Prostate gland (tissue), 2 donors: ENCODE results near the gene ADARB2. TPM values are rescaled to one million over a fixed set of nuclear protein-coding genes. Genes with fewer than 3 reads are reported as not detected.

Experiments
- DNase-seq: peaks from one replicate; pipeline ENCODE4 v3.0.0-alpha.2; 2019; ENCODE audit warnings: low spot score
- H3K27ac ChIP-seq, 2 donors: fragments of 200-600 bp; sonication (generic); 2 replicates each; pipeline ENCODE4 v1.5.1; 2017 to 2019
- H3K27me3 ChIP-seq: fragments of 200-600 bp; sonication (generic); replicated peaks from 2 replicates; pipeline ENCODE4 v1.5.1; 2019; ENCODE audit not compliant: insufficient read depth
- H3K36me3 ChIP-seq, 2 donors: fragments of 200-600 bp; sonication (generic); 1 replicate in 1 of 2; 2 replicates in 1 of 2; pipeline versions ENCODE4 v1.5.1 to v1.8.1; 2017 to 2019
- H3K4me1 ChIP-seq: fragments of 200-600 bp; sonication (generic); replicated peaks from 2 replicates; pipeline ENCODE4 v1.5.1; 2019
- H3K4me3 ChIP-seq, 2 donors: fragments of 200-600 bp; sonication (generic); 2 replicates each; pipeline ENCODE4 v1.5.1; 2017 to 2019
- H3K9me3 ChIP-seq: fragments of 200-600 bp; sonication (generic); 2 replicates; pipeline ENCODE4 v1.5.1; 2017
- POLR2A ChIP-seq: fragments of 450-650 bp; IDR thresholded peaks from one replicate; pipeline ENCODE4 v1.6.1; 2016; ENCODE audit warnings: antibody characterized with exemption, mild to moderate bottlenecking
- POLR2AphosphoS5 ChIP-seq: sonication (generic); formaldehyde crosslinking; IDR thresholded peaks from one replicate; pipeline ENCODE4 v1.6.1; 2017; ENCODE audit warnings: antibody characterized with exemption
- WGBS: methylation state at CpG from one replicate; pipeline ENCODE4 v1.1.5; 2018; 5-methylcytosine and 5-hydroxymethylcytosine counted together
- intact Hi-C: fragments of 100-400 bp; cut with DNase I; formaldehyde crosslinking; loops from one replicate; pipeline ENCODE4 v1.14.2; 2022
- total RNA-seq, 2 donors: library from RNA; depleted of rRNA; stranded (reverse); fragments of >200 nt; gene quantifications; one replicate each; pipeline ENCODE4 v1.1.0, GENCODE V29; 2016
- TF ChIP-seq, protein P1 (sequence below), 4 experiments: fragments of 200-600 bp in 2 of 4; fragments of 450-650 bp in 2 of 4; sonication (generic) in 2 of 4; IDR thresholded peaks; 1 replicate in 3 of 4; 2 replicates in 1 of 4; pipeline ENCODE4 v1.5.1; 2016 to 2019; ENCODE audit warnings: antibody characterized with exemption in 4 of 4, mild to moderate bottlenecking in 2 of 4, moderate library complexity in 2 of 4

ADARB2 gene
- total RNA-seq, 2 donors from 2014 or later, result 0.36 to 10.5 TPM

DNA sequence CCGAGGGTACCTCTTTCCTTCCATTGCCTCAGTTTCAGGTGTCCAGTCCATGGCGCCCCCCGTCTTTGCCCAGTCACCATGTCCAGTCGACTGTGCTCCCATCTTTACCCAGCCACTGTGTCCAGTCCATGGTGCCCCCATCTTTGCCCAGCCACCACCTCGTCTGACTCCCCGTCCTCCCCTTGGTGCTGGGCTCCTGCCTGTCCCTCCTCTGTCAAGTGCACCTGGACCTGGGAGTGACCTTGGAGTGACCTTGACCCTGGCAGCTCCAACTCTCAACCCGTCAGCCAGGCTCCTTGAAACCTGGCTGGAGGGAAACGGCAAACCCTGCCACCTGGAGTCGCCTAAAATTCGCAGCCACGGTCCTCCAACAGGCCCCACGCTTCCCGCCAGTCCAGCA is 180.2 kb downstream of the ADARB2 start:
- no peaks in the 10 kb centered on the region for H3K27me3 ChIP-seq
- no peak overlapping the region for H3K27ac ChIP-seq
- 88% methylated on average over 13 of the region's 13 CpGs for WGBS
- no peaks in the 10 kb centered on the region for H3K36me3 ChIP-seq
- TF ChIP-seq POLR2AphosphoS5 (no peak), POLR2A (no peak)
- TF ChIP-seq, protein P1, sequence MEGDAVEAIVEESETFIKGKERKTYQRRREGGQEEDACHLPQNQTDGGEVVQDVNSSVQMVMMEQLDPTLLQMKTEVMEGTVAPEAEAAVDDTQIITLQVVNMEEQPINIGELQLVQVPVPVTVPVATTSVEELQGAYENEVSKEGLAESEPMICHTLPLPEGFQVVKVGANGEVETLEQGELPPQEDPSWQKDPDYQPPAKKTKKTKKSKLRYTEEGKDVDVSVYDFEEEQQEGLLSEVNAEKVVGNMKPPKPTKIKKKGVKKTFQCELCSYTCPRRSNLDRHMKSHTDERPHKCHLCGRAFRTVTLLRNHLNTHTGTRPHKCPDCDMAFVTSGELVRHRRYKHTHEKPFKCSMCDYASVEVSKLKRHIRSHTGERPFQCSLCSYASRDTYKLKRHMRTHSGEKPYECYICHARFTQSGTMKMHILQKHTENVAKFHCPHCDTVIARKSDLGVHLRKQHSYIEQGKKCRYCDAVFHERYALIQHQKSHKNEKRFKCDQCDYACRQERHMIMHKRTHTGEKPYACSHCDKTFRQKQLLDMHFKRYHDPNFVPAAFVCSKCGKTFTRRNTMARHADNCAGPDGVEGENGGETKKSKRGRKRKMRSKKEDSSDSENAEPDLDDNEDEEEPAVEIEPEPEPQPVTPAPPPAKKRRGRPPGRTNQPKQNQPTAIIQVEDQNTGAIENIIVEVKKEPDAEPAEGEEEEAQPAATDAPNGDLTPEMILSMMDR (IDR thresholded peaks at IDR 0.05), result no peak
- H3K4me3 ChIP-seq, result no peak overlapping the region
- intact Hi-C loops, result no loop called here
- H3K4me1 ChIP-seq, result no peaks in the 10 kb centered on the region
- no peak for DNase-seq
- H3K9me3 ChIP-seq, result no peaks in the 10 kb centered on the region

DNA sequence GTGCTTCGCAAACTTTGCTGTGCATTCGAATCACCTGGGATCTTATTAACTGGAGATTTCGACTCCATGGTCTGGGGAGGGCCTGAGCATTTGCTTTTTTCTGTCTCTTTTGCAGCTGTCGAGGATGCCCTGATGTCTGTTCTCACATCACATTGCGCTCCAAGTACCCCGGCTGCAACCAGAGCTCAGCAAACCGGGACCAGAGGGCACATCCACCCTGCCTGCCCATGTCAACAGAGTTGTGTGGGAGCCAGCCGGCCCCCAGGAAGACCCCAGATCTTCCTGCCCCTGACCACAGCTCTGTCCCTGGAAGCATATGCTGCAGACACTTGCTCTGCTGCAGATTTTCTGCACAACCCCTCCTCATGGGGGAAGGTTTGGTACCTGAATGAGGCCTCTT is 180.8 kb downstream of the ADARB2 start:
- WGBS, result 91% methylated on average over 8 of the region's 8 CpGs
- Histone ChIP-seq H3K9me3 (no peaks in the 10 kb centered on the region), H3K4me3 (no peak overlapping the region), H3K27ac (no peak overlapping the region), H3K4me1 (no peaks in the 10 kb centered on the region), H3K27me3 (no peaks in the 10 kb centered on the region), H3K36me3 (no peaks in the 10 kb centered on the region)
- no peak for DNase-seq
- TF ChIP-seq POLR2A (no peak), POLR2AphosphoS5 (no peak)
- TF ChIP-seq, protein P1 (IDR thresholded peaks at IDR 0.05), result no peak
- intact Hi-C loops, result no loop called here

DNA sequence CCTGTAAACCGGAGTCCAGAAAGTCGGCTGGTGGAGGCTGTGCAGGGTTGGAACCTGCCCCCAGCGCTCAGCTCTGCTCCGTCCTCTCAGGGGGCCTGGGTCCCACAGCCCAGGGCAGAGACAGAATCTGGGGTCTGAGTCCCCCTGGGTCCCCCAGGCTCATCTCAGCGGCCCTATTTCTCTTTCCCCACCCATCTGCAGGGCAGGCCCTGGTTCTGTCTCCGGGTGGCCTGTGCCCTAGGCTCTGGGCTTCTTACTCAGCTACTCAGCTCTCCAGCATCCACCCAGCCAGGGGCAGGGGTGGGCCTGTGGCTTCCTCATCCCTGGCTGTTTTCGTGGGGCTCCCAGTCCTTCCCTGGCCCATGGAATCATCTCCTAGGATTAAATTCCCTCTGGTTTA is 183.4 kb downstream of the ADARB2 start:
- WGBS, result 91% methylated on average over 7 of the region's 7 CpGs
- TF ChIP-seq, protein P1 (IDR thresholded peaks at IDR 0.05), result no peak
- no peak for TF ChIP-seq POLR2AphosphoS5
- TF ChIP-seq POLR2A, result no peak
- Histone ChIP-seq H3K4me1 (no peaks in the 10 kb centered on the region), H3K36me3 (no peaks in the 10 kb centered on the region), H3K27me3 (no peaks in the 10 kb centered on the region), H3K9me3 (no peaks in the 10 kb centered on the region), H3K27ac (no peak overlapping the region), H3K4me3 (no peak overlapping the region)
- DNase-seq, result no peak
- intact Hi-C loops, result no loop called here

DNA sequence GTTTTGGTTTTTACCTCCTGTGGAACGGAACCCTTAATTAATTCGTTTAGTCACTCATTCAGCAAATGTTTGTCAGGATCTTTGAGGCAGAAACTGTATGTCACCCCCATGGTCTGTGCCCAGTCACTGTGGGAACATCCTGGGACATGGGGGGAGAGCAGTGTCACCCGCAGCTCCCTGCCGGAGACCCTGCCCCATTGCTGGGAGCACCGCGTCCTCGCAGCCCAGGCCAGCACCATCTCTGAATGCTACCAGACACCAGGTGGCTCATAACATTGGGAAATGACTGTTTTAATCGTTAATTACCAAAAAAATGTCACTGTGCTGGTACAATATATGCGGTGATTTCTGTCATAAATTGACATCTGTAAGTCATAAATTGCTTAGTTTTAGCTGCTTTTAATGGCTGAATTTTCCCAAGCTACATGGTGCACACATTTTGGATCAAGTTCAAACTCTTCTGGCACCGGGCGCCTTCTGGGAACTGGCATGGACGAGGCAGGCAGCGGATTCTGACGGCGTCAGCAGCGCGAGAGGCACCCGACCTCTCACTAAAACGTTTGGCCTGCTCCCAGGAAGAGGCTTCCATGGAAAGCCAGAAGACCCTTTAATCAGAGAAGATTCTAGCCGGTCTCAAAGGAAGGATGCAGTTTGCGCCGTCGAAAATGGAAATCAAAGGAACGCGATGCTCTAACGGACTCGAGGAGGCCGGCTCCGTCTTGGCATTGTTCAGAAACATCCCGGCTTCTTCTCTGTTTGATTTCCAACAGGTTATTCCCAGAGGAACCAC is 184.2 kb downstream of the ADARB2 start:
- Histone ChIP-seq H3K36me3 (no peaks in the 10 kb centered on the region), H3K27ac (no peak overlapping the region), H3K4me1 (no peaks in the 10 kb centered on the region), H3K27me3 (peaks cover 2% of the 10 kb centered on the region), H3K9me3 (no peaks in the 10 kb centered on the region), H3K4me3 (no peak overlapping the region)
- WGBS, result 84% methylated on average over 30 of the region's 30 CpGs
- intact Hi-C loops, result no loop called here
- no peak for TF ChIP-seq POLR2A
- TF ChIP-seq POLR2AphosphoS5, result no peak
- TF ChIP-seq, protein P1 (IDR thresholded peaks at IDR 0.05), result no peak
- no peak for DNase-seq

DNA sequence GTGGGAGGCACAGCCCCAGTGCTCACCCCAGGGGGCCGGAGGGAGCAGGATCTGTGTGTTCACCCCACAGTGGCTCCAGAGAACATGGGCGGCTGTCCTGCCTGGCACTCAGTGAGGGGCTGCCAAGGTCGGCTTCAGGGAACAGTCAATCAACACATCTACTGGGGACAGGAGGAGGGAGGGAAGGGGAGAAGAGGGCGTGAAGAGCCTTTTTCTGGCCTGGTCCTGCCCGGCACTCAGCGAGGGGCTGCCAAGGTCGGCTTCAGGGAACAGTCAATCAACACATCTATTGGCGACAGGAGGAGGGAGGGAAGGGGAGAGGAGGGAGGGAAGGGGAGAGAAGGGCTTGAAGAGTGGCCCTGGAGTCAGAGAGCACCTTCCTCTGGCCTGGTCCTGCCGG is 184.9 kb downstream of the ADARB2 start:
- no peaks in the 10 kb centered on the region for H3K4me1 ChIP-seq
- H3K9me3 ChIP-seq, result no peaks in the 10 kb centered on the region
- intact Hi-C loops, result no loop called here
- TF ChIP-seq, protein P1 (IDR thresholded peaks at IDR 0.05), result no peak
- TF ChIP-seq POLR2AphosphoS5 (no peak), POLR2A (no peak)
- H3K27ac ChIP-seq, result no peak overlapping the region
- no peaks in the 10 kb centered on the region for H3K36me3 ChIP-seq
- no peak for DNase-seq
- 63% methylated on average over 9 of the region's 9 CpGs for WGBS
- H3K4me3 ChIP-seq, result no peak overlapping the region
- peaks cover 3% of the 10 kb centered on the region for H3K27me3 ChIP-seq
